RWPE1 (cell line): ENCODE data around the gene ZMYND8.
A peak's percentile ranks its signal among the peaks of the same experiment; 100 is the strongest.
"Not testable (repeated sequence)": the region's sequence is repeated elsewhere in the genome, so short reads cannot be mapped to it uniquely, and the experiment has no call there.

ENCODE experiments used
- CTCF ChIA-PET: fragments of 350-600 bp; sonication (Branson Sonifier 250); formaldehyde crosslinking; extraction: SDS; loops from one replicate; lab custom pipeline; 2021; lab: Yijun Ruan, JAX
- POLR2A ChIA-PET: fragments of 400-600 bp; formaldehyde crosslinking; extraction: SDS; loops from one replicate; lab custom pipeline; 2020; ENCODE audit warnings: antibody characterized with exemption; ENCODE audit not compliant: low non-redundant PET; lab: Yijun Ruan, JAX
- DNase-seq: peaks from one replicate; pipeline ENCODE4 v3.0.0; 2012; ENCODE audit warnings: low spot score
- H3K27ac ChIP-seq: fragments of 450-650 bp; 2 replicates; pipeline ENCODE4 v1.5.1; 2017
- CTCF ChIP-seq: fragments of 450-650 bp; conservative IDR thresholded peaks from 2 replicates; pipeline ENCODE4 v1.5.1; 2017; ENCODE audit warnings: low read depth, mild to moderate bottlenecking

The ZMYND8 gene

GRCh38 chr20:47251154-47252020 is 105.1 kb downstream of the ZMYND8 start:
- H3K27ac ChIP-seq = peak overlapping the region; percentile 7; the same call in 1 of the 2 replicates
- ChIA-PET CTCF (interaction anchor here (0.6 to 1.5 kb wide), 3 partner anchors 10 to 385 kb away, joined by 3 to 8 read pairs (median 3); no protein-coding TSS in a partner anchor), POLR2A (no interaction called here)
- DNase-seq = no peak
- no peak for TF ChIP-seq CTCF

GRCh38 chr20:47250360-47250759 is 106.1 kb downstream of the ZMYND8 start:
- CTCF ChIA-PET = interaction anchor here (1.2 to 1.5 kb wide), 3 partner anchors 9 to 134 kb away, joined by 3 to 8 read pairs (median 3); no protein-coding TSS in a partner anchor

GRCh38 chr20:47249913-47250312 is 106.6 kb downstream of the ZMYND8 start:
- TF ChIP-seq CTCF = no peak
- no peak for DNase-seq
- ChIA-PET POLR2A (no interaction called here), CTCF (interaction anchor here (1.2 kb wide), 2 partner anchors 9 to 29 kb away, joined by 3 read pairs; no protein-coding TSS in a partner anchor)
- H3K27ac ChIP-seq = peak overlapping the region; percentile 30

More at GRCh38 chr20:47250360-47250759, 106.1 kb downstream of the ZMYND8 start:
- TF ChIP-seq CTCF = no peak
- DNase-seq = no peak
- H3K27ac ChIP-seq = peak overlapping the region; percentile 30
- POLR2A ChIA-PET = no interaction called here

- no peak for DNase-seq
- CTCF ChIA-PET = interaction anchor here (0.6 to 2.3 kb wide), 4 partner anchors 12 to 384 kb away, joined by 3 to 10 read pairs (median 3); no protein-coding TSS in a partner anchor
- H3K27ac ChIP-seq = peak overlapping the region; percentile 18
- POLR2A ChIA-PET = no interaction called here
- no peak for TF ChIP-seq CTCF
Measured at GRCh38 chr20:47248448-47248966, 108.0 kb downstream of the ZMYND8 start.

- no peak for TF ChIP-seq CTCF
- ChIA-PET POLR2A (no interaction called here), CTCF (interaction anchor here (0.6 to 2.3 kb wide), 4 partner anchors 25 to 1174 kb away, joined by 3 to 10 read pairs (median 3); no protein-coding TSS in a partner anchor)
- no peak for DNase-seq
- H3K27ac ChIP-seq = peak overlapping the region; percentile 18; the same call in 1 of the 2 replicates
Measured at GRCh38 chr20:47247972-47248371, 108.5 kb downstream of the ZMYND8 start.

GRCh38 chr20:47246061-47246777 is 110.3 kb downstream of the ZMYND8 start:
- H3K27ac ChIP-seq = no peak overlapping the region
- CTCF ChIA-PET = interaction anchor here (0.5 to 0.6 kb wide), 3 partner anchors 22 to 50 kb away, joined by 3 to 5 read pairs (median 4); no protein-coding TSS in a partner anchor
- POLR2A ChIA-PET = no interaction called here
- no peak for TF ChIP-seq CTCF
- no peak for DNase-seq

- DNase-seq = not testable (repeated sequence)
- ChIA-PET CTCF (interaction anchor here (0.6 to 1.1 kb wide), 3 partner anchors 43 to 1533 kb away, joined by 3 to 6 read pairs (median 3); no protein-coding TSS in a partner anchor), POLR2A (interaction anchor here (0.7 kb wide), 1 partner anchor 14 kb away, joined by 4 read pairs; no protein-coding TSS in a partner anchor)
- H3K27ac ChIP-seq = peak overlapping the region; percentile 54
Measured at GRCh38 chr20:47245166-47245565, 111.3 kb downstream of the ZMYND8 start.
